ENCODE results near the gene KRTAP1-4. TPM values are rescaled to one million over a fixed set of nuclear protein-coding genes. Genes with fewer than 3 reads are reported as not detected.
"Not testable (repeated sequence)": the region's sequence is repeated elsewhere in the genome, so short reads cannot be mapped to it uniquely, and the experiment has no call there.

KRTAP1-4 gene
- total and polyA plus RNA-seq, 2 experiments from 2014 or later, result not detected

DNA sequence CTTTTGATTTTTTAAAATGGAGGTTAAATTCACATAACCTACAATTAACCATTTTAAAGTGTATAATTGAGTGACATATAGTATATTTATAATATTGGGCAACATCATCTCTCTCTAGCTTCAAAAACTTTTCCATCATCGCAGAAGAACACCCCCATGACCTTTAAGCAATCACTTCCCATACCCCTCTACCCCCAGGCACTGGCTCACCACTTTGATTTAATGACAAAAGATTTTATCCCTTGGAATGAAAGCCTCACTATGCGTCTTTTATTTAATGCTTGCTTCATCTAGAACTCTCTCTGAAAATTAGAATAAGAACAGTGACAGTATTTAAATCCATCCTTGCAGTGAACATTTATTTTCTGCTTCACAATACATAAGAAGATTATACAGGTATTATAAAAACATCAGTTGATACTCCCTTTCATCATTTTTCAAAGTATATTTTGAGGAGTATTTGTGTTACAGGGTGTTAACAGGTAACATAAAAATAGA, 7.9 kb upstream of the KRTAP1-4 start:
- Histone ChIP-seq H3K36me3 (replicated peaks; ENCODE audit: insufficient read depth, low read depth) (no peaks in the 10 kb centered on the region), H3K27me3 (no peaks in the 10 kb centered on the region), H3K9me2 (replicated peaks; ENCODE audit: insufficient read depth) (no peaks in the 10 kb centered on the region), H3K4me1 (ENCODE audit: insufficient read depth) (no peaks in the 10 kb centered on the region), H3K9me3 (ENCODE audit: low read depth) (no peaks in the 10 kb centered on the region), H3K4me2 (no peak overlapping the region), H4K20me1 (ENCODE audit: insufficient read depth, poor library complexity, severe bottlenecking) (no peaks in the 10 kb centered on the region), H3K27ac (no peak overlapping the region), H3K79me2 (no peaks in the 10 kb centered on the region), H2AFZ (no peak overlapping the region), H3K4me3 (no peak overlapping the region)
- WGBS (ENCODE audit: low lambda C conversion rate, missing lambda C conversion rate), result 69% methylated on average over 2 of the region's 2 CpGs
- TF ChIP-seq, protein P1, sequence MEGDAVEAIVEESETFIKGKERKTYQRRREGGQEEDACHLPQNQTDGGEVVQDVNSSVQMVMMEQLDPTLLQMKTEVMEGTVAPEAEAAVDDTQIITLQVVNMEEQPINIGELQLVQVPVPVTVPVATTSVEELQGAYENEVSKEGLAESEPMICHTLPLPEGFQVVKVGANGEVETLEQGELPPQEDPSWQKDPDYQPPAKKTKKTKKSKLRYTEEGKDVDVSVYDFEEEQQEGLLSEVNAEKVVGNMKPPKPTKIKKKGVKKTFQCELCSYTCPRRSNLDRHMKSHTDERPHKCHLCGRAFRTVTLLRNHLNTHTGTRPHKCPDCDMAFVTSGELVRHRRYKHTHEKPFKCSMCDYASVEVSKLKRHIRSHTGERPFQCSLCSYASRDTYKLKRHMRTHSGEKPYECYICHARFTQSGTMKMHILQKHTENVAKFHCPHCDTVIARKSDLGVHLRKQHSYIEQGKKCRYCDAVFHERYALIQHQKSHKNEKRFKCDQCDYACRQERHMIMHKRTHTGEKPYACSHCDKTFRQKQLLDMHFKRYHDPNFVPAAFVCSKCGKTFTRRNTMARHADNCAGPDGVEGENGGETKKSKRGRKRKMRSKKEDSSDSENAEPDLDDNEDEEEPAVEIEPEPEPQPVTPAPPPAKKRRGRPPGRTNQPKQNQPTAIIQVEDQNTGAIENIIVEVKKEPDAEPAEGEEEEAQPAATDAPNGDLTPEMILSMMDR (IDR thresholded peaks at IDR 0.05; ENCODE audit: poor library complexity), result no peak
- TF ChIP-seq EZH2phosphoT487 (IDR thresholded peaks at IDR 0.05; ENCODE audit: low read depth, severe bottlenecking, unreplicated experiment) (no peak), EZH2 (IDR thresholded peaks at IDR 0.05; ENCODE audit: borderline replicate concordance) (no peak)
- no peak for DNase-seq (ENCODE audit: low spot score)

- not testable (repeated sequence) for H3K4me3 ChIP-seq; H4K20me1 ChIP-seq (ENCODE audit: insufficient read depth, poor library complexity, severe bottlenecking); H3K36me3 ChIP-seq (replicated peaks; ENCODE audit: insufficient read depth, low read depth); H3K4me2 ChIP-seq; H3K9me2 ChIP-seq (replicated peaks; ENCODE audit: insufficient read depth); H3K79me2 ChIP-seq; H3K27ac ChIP-seq; H3K4me1 ChIP-seq (ENCODE audit: insufficient read depth); H3K27me3 ChIP-seq; H2AFZ ChIP-seq; H3K9me3 ChIP-seq (ENCODE audit: low read depth); DNase-seq (ENCODE audit: low spot score)
- WGBS (ENCODE audit: low lambda C conversion rate, missing lambda C conversion rate), result 94% methylated on average over 9 of the region's 10 CpGs
Measured at GRCh38 chr17:41034346-41034935, 4.4 kb upstream of the KRTAP1-4 start, which contains the start of gene KRTAP1-3. KRTAP1-3 (minus strand) TSS chr17:41034874; CDS start chr17:41034821, 53 bp downstream.

DNA sequence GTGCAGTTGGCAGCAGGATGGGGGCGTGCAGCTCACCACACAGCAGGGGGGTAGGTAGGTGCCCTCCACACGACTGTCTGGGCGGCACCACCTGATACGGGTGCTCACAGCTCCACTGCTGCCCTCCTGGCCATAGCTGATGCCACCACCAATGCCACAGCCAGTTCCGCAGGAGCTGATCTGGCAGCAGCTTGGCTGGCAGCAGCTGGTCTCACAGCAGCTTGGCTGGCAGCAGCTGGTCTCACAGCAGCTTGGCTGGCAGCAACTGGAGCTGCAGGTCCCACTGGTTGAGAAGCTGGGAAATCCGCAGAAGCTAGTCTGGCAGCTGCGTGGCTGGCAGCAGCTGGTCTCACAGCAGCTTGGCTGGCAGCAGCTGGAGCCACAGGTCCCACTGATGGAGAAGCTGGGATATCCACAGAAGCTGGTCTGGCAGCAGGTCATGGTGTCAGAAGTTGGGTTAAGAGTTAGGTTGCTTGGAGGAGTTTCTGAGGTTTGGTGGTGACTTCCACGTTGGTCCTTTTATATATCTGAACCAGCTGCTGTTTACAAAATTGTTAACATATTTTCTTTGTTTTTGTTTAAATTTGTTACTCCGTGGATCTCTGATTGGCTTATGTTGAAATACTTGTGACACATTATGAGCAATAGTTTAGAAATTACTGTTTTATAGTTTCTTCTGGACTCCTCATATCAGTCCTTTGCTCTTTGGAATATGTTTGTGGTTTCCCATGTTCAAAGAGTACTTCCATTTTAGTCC, 3.1 kb downstream of the KRTAP1-4 start, which contains the start of gene KRTAP1-5:
KRTAP1-5 (minus strand) TSS at position 494 of the 757 bp plus-strand sequence; CDS start at position 441, 53 bp downstream.
- 77% methylated on average over 9 of the region's 9 CpGs for WGBS (ENCODE audit: low lambda C conversion rate, missing lambda C conversion rate)
- H3K9me3 ChIP-seq (ENCODE audit: low read depth), result no peaks in the 10 kb centered on the region
- no peaks in the 10 kb centered on the region for H4K20me1 ChIP-seq (ENCODE audit: insufficient read depth, poor library complexity, severe bottlenecking)
- no peaks in the 10 kb centered on the region for H3K4me1 ChIP-seq (ENCODE audit: insufficient read depth)
- H3K36me3 ChIP-seq (replicated peaks; ENCODE audit: insufficient read depth, low read depth), result no peaks in the 10 kb centered on the region
- no peak within 1 kb of the TSS for H3K27ac ChIP-seq
- H3K27me3 ChIP-seq, result peaks cover 3% of the 10 kb centered on the region
- no peak within 1 kb of the TSS for H3K4me2 ChIP-seq
- TF ChIP-seq EZH2 (IDR thresholded peaks at IDR 0.05; ENCODE audit: borderline replicate concordance), result no peak
- TF ChIP-seq, protein P1 (IDR thresholded peaks at IDR 0.05; ENCODE audit: poor library complexity), result no peak
- no peak for TF ChIP-seq EZH2phosphoT487 (IDR thresholded peaks at IDR 0.05; ENCODE audit: low read depth, severe bottlenecking, unreplicated experiment)
- no peaks in the 10 kb centered on the region for H3K9me2 ChIP-seq (replicated peaks; ENCODE audit: insufficient read depth)
- no peak within 1 kb of the TSS for H3K4me3 ChIP-seq
- no peaks in the 10 kb centered on the region for H3K79me2 ChIP-seq
- DNase-seq (ENCODE audit: low spot score), result no peak
- H2AFZ ChIP-seq, result no peak within 1 kb of the TSS

GRCh38 chr17:41024697-41025096, 5.3 kb downstream of the KRTAP1-4 start:
- no peak for DNase-seq (ENCODE audit: low spot score)
- H4K20me1 ChIP-seq (ENCODE audit: insufficient read depth, poor library complexity, severe bottlenecking), result no peaks in the 10 kb centered on the region
- H3K79me2 ChIP-seq, result no peaks in the 10 kb centered on the region
- H3K27ac ChIP-seq, result no peak overlapping the region
- H2AFZ ChIP-seq, result no peak overlapping the region
- H3K9me3 ChIP-seq (ENCODE audit: low read depth), result no peaks in the 10 kb centered on the region
- no peaks in the 10 kb centered on the region for H3K4me1 ChIP-seq (ENCODE audit: insufficient read depth)
- H3K27me3 ChIP-seq, result no peaks in the 10 kb centered on the region
- no peak for TF ChIP-seq EZH2 (IDR thresholded peaks at IDR 0.05; ENCODE audit: borderline replicate concordance)
- no peak for TF ChIP-seq EZH2phosphoT487 (IDR thresholded peaks at IDR 0.05; ENCODE audit: low read depth, severe bottlenecking, unreplicated experiment)
- TF ChIP-seq, protein P1 (IDR thresholded peaks at IDR 0.05; ENCODE audit: poor library complexity), result no peak
- no peak overlapping the region for H3K4me2 ChIP-seq
- H3K36me3 ChIP-seq (replicated peaks; ENCODE audit: insufficient read depth, low read depth), result no peaks in the 10 kb centered on the region
- H3K4me3 ChIP-seq, result no peak overlapping the region
- 93% methylated on average over 3 of the region's 3 CpGs for WGBS (ENCODE audit: low lambda C conversion rate, missing lambda C conversion rate)
- no peaks in the 10 kb centered on the region for H3K9me2 ChIP-seq (replicated peaks; ENCODE audit: insufficient read depth)
